IMR-90 (cell line): ENCODE data around the gene ANXA3. TPM values are rescaled to one million over a fixed set of nuclear protein-coding genes. Genes with fewer than 3 reads are reported as not detected.
A peak's percentile ranks its signal among the peaks of the same experiment; 100 is the strongest.

ENCODE experiments used
- ATAC-seq: fragments of 200-7000 bp; cut with Tn5 transposase; 2 replicates; pipeline ENCODE4 v1.9.1; 2020; ENCODE audit warnings: low read depth, mild to moderate bottlenecking, moderate library complexity
- BruUV-seq: library from RNA; stranded (reverse); fragments of 400-500 nt; replicated peaks from 2 replicates; lab custom pipeline; 2021; lab: Mats Ljungman, UMichigan
- CTCF ChIA-PET: fragments of 300-600 bp; formaldehyde crosslinking; extraction: SDS; loops from one replicate; lab custom pipeline; 2021; ENCODE audit warnings: antibody characterized with exemption; lab: Yijun Ruan, JAX
- POLR2A ChIA-PET: fragments of 300-600 bp; sonication (Branson Sonifier 250); formaldehyde crosslinking; loops from one replicate; lab custom pipeline; 2022; ENCODE audit warnings: antibody characterized with exemption; ENCODE audit not compliant: unreplicated experiment; lab: Charles Lee
- DNase-seq: peaks from one replicate; pipeline ENCODE4 v3.0.0; 2013
- H2AFZ ChIP-seq: replicated peaks from 2 replicates; pipeline ENCODE3; 2013; ENCODE audit warnings: low read length, mild to moderate bottlenecking; ENCODE audit not compliant: poor library complexity
- H2AK5ac ChIP-seq: 2 replicates; pipeline ENCODE4 v1.6.1; 2013; ENCODE audit warnings: low read depth, low read length, inconsistent platforms
- H2AK9ac ChIP-seq: replicated peaks from 2 replicates; pipeline ENCODE3; 2013; ENCODE audit warnings: mild to moderate bottlenecking, low read depth, low read length, moderate library complexity; ENCODE audit not compliant: poor library complexity
- H2BK120ac ChIP-seq: 2 replicates; pipeline ENCODE4 v1.6.1; 2013; ENCODE audit warnings: low read depth, low read length, inconsistent platforms
- H2BK15ac ChIP-seq: 3 replicates; pipeline ENCODE4 v1.6.1; 2013; ENCODE audit warnings: low read depth, low read length, inconsistent platforms
- H2BK20ac ChIP-seq: 2 replicates; pipeline ENCODE4 v1.6.1; 2013; ENCODE audit warnings: low read depth, mild to moderate bottlenecking, inconsistent platforms, low read length, moderate library complexity
- H2BK5ac ChIP-seq: 2 replicates; pipeline ENCODE4 v1.6.1; 2013; ENCODE audit warnings: mild to moderate bottlenecking, low read depth, low read length, inconsistent platforms; ENCODE audit not compliant: poor library complexity, severe bottlenecking
- H3K14ac ChIP-seq: replicated peaks from 2 replicates; pipeline ENCODE4 v1.6.1; 2013; ENCODE audit warnings: low read depth, low read length, inconsistent platforms
- H3K18ac ChIP-seq: 2 replicates; pipeline ENCODE4 v1.6.1; 2013; ENCODE audit warnings: low read depth, low read length, control low read depth
- H3K23ac ChIP-seq: 2 replicates; pipeline ENCODE4 v1.6.1; 2013; ENCODE audit warnings: low read depth, low read length, inconsistent platforms
- H3K27ac ChIP-seq: 2 replicates; pipeline ENCODE4 v1.5.1; 2013; ENCODE audit warnings: mild to moderate bottlenecking, control low read depth, low read length; ENCODE audit not compliant: insufficient read depth
- H3K27me3 ChIP-seq: 2 replicates; pipeline ENCODE4 v1.6.1; 2013; ENCODE audit warnings: low read length; ENCODE audit not compliant: control insufficient read depth, insufficient read depth
- H3K36me3 ChIP-seq: 2 replicates; pipeline ENCODE4 v1.6.1; 2013; ENCODE audit warnings: low read length, mixed read lengths; ENCODE audit not compliant: control insufficient read depth, insufficient read depth
- H3K4ac ChIP-seq: 2 replicates; pipeline ENCODE4 v1.6.1; 2013; ENCODE audit warnings: low read depth, low read length, inconsistent platforms
- H3K4me1 ChIP-seq: 2 replicates; pipeline ENCODE4 v1.6.1; 2013; ENCODE audit warnings: low read length, mixed read lengths; ENCODE audit not compliant: control insufficient read depth, insufficient read depth
- H3K4me2 ChIP-seq: 2 replicates; pipeline ENCODE4 v1.6.1; 2013; ENCODE audit warnings: low read depth, mild to moderate bottlenecking, control low read depth, low read length, moderate library complexity
- H3K4me3 ChIP-seq: 2 replicates; pipeline ENCODE4 v1.5.1; 2013; ENCODE audit warnings: low read depth, mild to moderate bottlenecking, control low read depth, low read length, moderate library complexity; ENCODE audit not compliant: insufficient read depth
- H3K56ac ChIP-seq: 2 replicates; pipeline ENCODE4 v1.6.1; 2013; ENCODE audit warnings: low read length, inconsistent platforms; ENCODE audit not compliant: insufficient read depth; ENCODE audit errors: extremely low read depth
- H3K79me1 ChIP-seq, 2 experiments: 2 replicates each; pipeline ENCODE4 v1.6.1; 2013; ENCODE audit warnings: low read length in 2 of 2, inconsistent platforms in 1 of 2, low read depth in 1 of 2
- H3K9ac ChIP-seq: 2 replicates; pipeline ENCODE4 v1.6.1; 2013; ENCODE audit warnings: low read depth, low read length, control low read depth
- H3K9me1 ChIP-seq: 2 replicates; pipeline ENCODE4 v1.6.1; 2013; ENCODE audit warnings: low read length, inconsistent platforms; ENCODE audit not compliant: insufficient read depth
- H3K9me3 ChIP-seq: 2 replicates; pipeline ENCODE4 v1.6.1; 2013; ENCODE audit warnings: low read length; ENCODE audit not compliant: control insufficient read depth, insufficient read depth
- H4K20me1 ChIP-seq: 2 replicates; pipeline ENCODE4 v1.6.1; 2013; ENCODE audit warnings: low read length, inconsistent platforms; ENCODE audit not compliant: insufficient read depth
- H4K5ac ChIP-seq: 2 replicates; pipeline ENCODE4 v1.6.1; 2013; ENCODE audit warnings: mild to moderate bottlenecking, low read depth, low read length, control low read depth
- H4K8ac ChIP-seq, 2 experiments: 2 replicates each; pipeline ENCODE4 v1.6.1; 2013; ENCODE audit warnings: low read depth in 2 of 2, low read length in 2 of 2, control low read depth in 1 of 2, inconsistent platforms in 1 of 2
- H4K91ac ChIP-seq: 2 replicates; pipeline ENCODE4 v1.6.1; 2013; ENCODE audit warnings: low read depth, low read length, inconsistent platforms; ENCODE audit not compliant: insufficient read depth
- BHLHE40 ChIP-seq: fragments of 150-350 bp; IDR thresholded peaks from 2 replicates; pipeline ENCODE4 v1.6.1; 2016; ENCODE audit warnings: mild to moderate bottlenecking, low read depth, low read length
- CHD1 ChIP-seq: IDR thresholded peaks from 2 replicates; pipeline ENCODE4 v1.6.1; 2012; ENCODE audit warnings: low read depth, low read length, improper control_type of control experiment
- CTCF ChIP-seq: conservative IDR thresholded peaks from 2 replicates; pipeline ENCODE4 v1.5.1; 2012; ENCODE audit warnings: mild to moderate bottlenecking, low read depth, low read length, improper control_type of control experiment
- ELK1 ChIP-seq: fragments of 150-350 bp; IDR thresholded peaks from 2 replicates; pipeline ENCODE4 v1.6.1; 2016; ENCODE audit warnings: low read depth, mild to moderate bottlenecking, low read length, moderate library complexity, borderline replicate concordance
- FOS ChIP-seq: fragments of 150-350 bp; IDR thresholded peaks from 2 replicates; pipeline ENCODE4 v1.6.1; 2016; ENCODE audit warnings: low read depth, low read length
- MAFK ChIP-seq: IDR thresholded peaks from 2 replicates; pipeline ENCODE4 v1.6.1; 2012; ENCODE audit warnings: low read depth, low read length, improper control_type of control experiment
- MAZ ChIP-seq: IDR thresholded peaks from 2 replicates; pipeline ENCODE4 v1.6.1; 2012; ENCODE audit warnings: low read depth, mild to moderate bottlenecking, low read length, improper control_type of control experiment, moderate library complexity, borderline replicate concordance
- NFE2L2 ChIP-seq: fragments of 150-350 bp; IDR thresholded peaks from 2 replicates; pipeline ENCODE4 v1.6.1; 2016; ENCODE audit warnings: low read depth, mild to moderate bottlenecking, low read length
- RAD21 ChIP-seq: IDR thresholded peaks from 2 replicates; pipeline ENCODE4 v1.6.1; 2012; ENCODE audit warnings: low read length, improper control_type of control experiment
- RCOR1 ChIP-seq: IDR thresholded peaks from 2 replicates; pipeline ENCODE4 v1.6.1; 2012; ENCODE audit warnings: mild to moderate bottlenecking, low read length, improper control_type of control experiment; ENCODE audit not compliant: insufficient replicate concordance
- RFX5 ChIP-seq: IDR thresholded peaks from 2 replicates; pipeline ENCODE4 v1.8.0; 2012; ENCODE audit warnings: low read depth, mild to moderate bottlenecking, low read length, moderate library complexity
- USF2 ChIP-seq: fragments of 150-350 bp; IDR thresholded peaks from 2 replicates; pipeline ENCODE4 v1.6.1; 2017; ENCODE audit warnings: mild to moderate bottlenecking, antibody characterized with exemption, low read length, low read depth
- WGBS, 2 experiments: methylation state at CpG; one replicate each; pipeline versions ENCODE4 v1.1.5 to v1.1.7; 2013; ENCODE audit warnings: missing lambda C conversion rate in 2 of 2; ENCODE audit not compliant: insufficient read length in 1 of 2; ENCODE audit errors: extremely low coverage in 2 of 2; 5-methylcytosine and 5-hydroxymethylcytosine counted together
- dilution Hi-C: fragments of 300-500 bp; cut with HindIII; formaldehyde crosslinking; loops from one replicate; pipeline ENCODE4 v1.14.3; 2018; ENCODE audit warnings: low sequenced_read_pairs; ENCODE audit not compliant: unreplicated experiment
- in situ Hi-C: fragments of 300-500 bp; cut with MboI; formaldehyde crosslinking; loops from 3 replicates; pipeline ENCODE4 v1.14.3; 2019; ENCODE audit warnings: low sequenced_read_pairs, inconsistent platforms, mixed read lengths
- intact Hi-C: fragments of 100-400 bp; cut with micrococcal nuclease; formaldehyde crosslinking; loops from 2 replicates; pipeline ENCODE4 v1.10.0; 2022
- polyA plus RNA-seq, 3 experiments: library from polyadenylated mRNA; depleted of rRNA; stranded (reverse); fragments of >200 nt; gene quantifications; 2 replicates each; pipeline ENCODE4 v1.2.3, GENCODE V29; 2012; ENCODE audit warnings: low replicate concordance in 1 of 3
- total RNA-seq: library from RNA; depleted of rRNA; stranded (reverse); fragments of >200 nt; gene quantifications from 2 replicates; pipeline ENCODE4 v1.2.3, GENCODE V29; 2012

ANXA3 gene
- total and polyA plus RNA-seq, 2 of the 4 experiments (the other 2 are of a cell fraction): 4.2 to 5.0 TPM

DNA sequence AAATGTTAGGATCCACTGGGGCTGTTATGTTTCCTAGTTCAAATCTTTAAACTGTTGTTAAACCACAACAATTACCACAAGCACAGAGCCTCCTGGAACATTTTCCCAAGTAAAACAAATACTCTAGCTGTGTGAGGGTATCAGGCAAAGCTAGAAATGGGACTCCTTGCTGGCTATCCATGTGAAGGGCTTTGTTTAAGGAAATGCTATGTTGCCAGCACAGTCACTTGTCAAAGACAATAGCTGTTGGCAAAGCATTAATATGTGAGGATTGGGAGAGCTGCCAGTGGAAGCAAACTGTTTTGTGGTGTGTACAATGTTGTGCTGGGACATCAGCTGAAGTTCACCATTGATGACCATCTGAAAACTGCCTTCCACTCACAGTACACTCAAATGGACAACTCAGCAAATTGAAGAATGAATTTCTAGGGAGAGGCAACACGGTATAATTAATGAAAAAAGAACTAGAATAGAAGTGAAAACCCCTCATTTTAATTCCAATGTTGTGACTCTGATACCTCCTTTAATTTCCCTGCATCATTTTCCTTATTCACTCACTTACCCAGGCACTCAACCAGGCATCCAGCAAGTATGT, 100.8 kb downstream of the ANXA3 start:
- dilution Hi-C loops: no loop called here
- peak overlapping the region; percentile 87 for H3K14ac ChIP-seq
- no peaks in the 10 kb centered on the region for H4K20me1 ChIP-seq
- peak; percentile 13; the same call in 1 of the 2 replicates for ATAC-seq
- intact Hi-C loops: no loop called here
- DNase-seq: no peak
- in situ Hi-C loops: loop anchor here (10.0 kb wide), 1 partner anchor 122 kb away; the partner anchor contains the start of gene BMP2K
- peak overlapping the region; percentile 12; the same call in 1 of the 2 replicates for H3K27ac ChIP-seq
- H3K9me3 ChIP-seq: no peaks in the 10 kb centered on the region
- no CpG with 5 or more reads among the region's 1 CpG for WGBS, 2 experiments
- CTCF ChIA-PET: interaction anchor here (1.2 kb wide), 1 partner anchor 9 kb away, joined by 8 read pairs; no protein-coding TSS in a partner anchor
- H3K4me3 ChIP-seq: no peak overlapping the region
- H3K4me2 ChIP-seq: no peak overlapping the region
- peak overlapping the region; percentile 86 for H2BK15ac ChIP-seq
- H3K9me1 ChIP-seq: peaks cover 17% of the 10 kb centered on the region
- H3K79me1 ChIP-seq: peaks cover 0 to 8% of the 10 kb centered on the region in 2 experiments; a peak in 1 of 4 replicates
- peak overlapping the region; percentile 86 for H3K4ac ChIP-seq
- H4K8ac ChIP-seq: peak overlapping the region in 1 of 2 experiments; percentile 10; a peak in 1 of 4 replicates
- TF ChIP-seq USF2 (no peak), ELK1 (no peak), CHD1 (no peak), MAZ (no peak), NFE2L2 (no peak), RFX5 (no peak), CTCF (no peak), RAD21 (no peak), BHLHE40 (no peak), RCOR1 (no peak), FOS (no peak), MAFK (no peak)
- H2BK20ac ChIP-seq: peak overlapping the region; percentile 73
- H4K91ac ChIP-seq: peak overlapping the region; percentile 75
- no peak overlapping the region for H3K56ac ChIP-seq
- peak overlapping the region; percentile 19 for H4K5ac ChIP-seq
- peak overlapping the region; percentile 69 for H2AFZ ChIP-seq
- peak overlapping the region; percentile 70; the same call in 1 of the 2 replicates for H3K23ac ChIP-seq
- H3K4me1 ChIP-seq: peaks cover 12% of the 10 kb centered on the region
- H2AK5ac ChIP-seq: peak overlapping the region; percentile 57
- BruUV-seq: no TSS peak
- no peaks in the 10 kb centered on the region for H3K27me3 ChIP-seq
- H2BK5ac ChIP-seq: no peak overlapping the region
- H2AK9ac ChIP-seq: no peak overlapping the region
- POLR2A ChIA-PET: interaction anchor here (0.7 kb wide), 1 partner anchor 624 kb away, joined by 3 read pairs; no protein-coding TSS in a partner anchor
- peak overlapping the region; percentile 40 for H3K18ac ChIP-seq
- H3K9ac ChIP-seq: no peak overlapping the region
- no peaks in the 10 kb centered on the region for H3K36me3 ChIP-seq
- H2BK120ac ChIP-seq: peak overlapping the region; percentile 79
